ENCODE measurements around the gene MTMR10.

The MTMR10 gene

GRCh38 chr15:31034152-31034551 lies 42.7 kb upstream of the MTMR10 start:
- H3K4me3 ChIP-seq (ENCODE audit: low read depth, low read length): no peak overlapping the region
- no peak for TF ChIP-seq CTCF (IDR thresholded peaks at IDR 0.05; ENCODE audit: low read depth, low read length)

- no peak for TF ChIP-seq CTCF (IDR thresholded peaks at IDR 0.05; ENCODE audit: low read depth, low read length)
- no peak overlapping the region for H3K4me3 ChIP-seq (ENCODE audit: low read depth, low read length)
These were observed 41.5 kb upstream of the MTMR10 start for GRCh38 chr15:31032961-31033371.

GRCh38 chr15:31031471-31032067 lies 40.1 kb upstream of the MTMR10 start:
- TF ChIP-seq CTCF (IDR thresholded peaks at IDR 0.05; ENCODE audit: low read depth, low read length): no peak
- H3K4me3 ChIP-seq (ENCODE audit: low read depth, low read length): no peak overlapping the region

GRCh38 chr15:31027910-31028578 lies 36.6 kb upstream of the MTMR10 start:
- TF ChIP-seq CTCF (IDR thresholded peaks at IDR 0.05; ENCODE audit: low read depth, low read length): no peak
- no peak overlapping the region for H3K4me3 ChIP-seq (ENCODE audit: low read depth, low read length)

- TF ChIP-seq CTCF (IDR thresholded peaks at IDR 0.05; ENCODE audit: low read depth, low read length): no peak
- H3K4me3 ChIP-seq (ENCODE audit: low read depth, low read length): no peak overlapping the region
These were observed 34.6 kb upstream of the MTMR10 start for GRCh38 chr15:31025996-31026395.

- no peak overlapping the region for H3K4me3 ChIP-seq (ENCODE audit: low read depth, low read length)
- no peak for TF ChIP-seq CTCF (IDR thresholded peaks at IDR 0.05; ENCODE audit: low read depth, low read length)
These were observed 33.6 kb upstream of the MTMR10 start for GRCh38 chr15:31024979-31025378.

GRCh38 chr15:31024330-31024729 lies 32.9 kb upstream of the MTMR10 start:
- no peak for TF ChIP-seq CTCF (IDR thresholded peaks at IDR 0.05; ENCODE audit: low read depth, low read length)
- H3K4me3 ChIP-seq (ENCODE audit: low read depth, low read length): no peak overlapping the region; the same call in 1 of the 2 replicates

Measured in WI38 (cell line).